Muscle of leg (tissue), 11 donors: ENCODE measurements around the gene TMPRSS6. TPM values are rescaled to one million over a fixed set of nuclear protein-coding genes. Genes with fewer than 3 reads are reported as not detected.
A peak's percentile ranks its signal among the peaks of the same experiment; 100 is the strongest.

ENCODE experiments used
- DNase-seq: peaks from one replicate; pipeline ENCODE4 v3.0.0; 2013
- H3K27ac ChIP-seq: one replicate; pipeline ENCODE4 v1.5.1; 2013; ENCODE audit warnings: mild to moderate bottlenecking, low read length, control low read depth
- H3K27me3 ChIP-seq: one replicate; pipeline ENCODE4 v1.6.1; 2013; ENCODE audit warnings: low read length; ENCODE audit not compliant: control insufficient read depth, insufficient read depth
- H3K36me3 ChIP-seq: one replicate; pipeline ENCODE4 v1.6.1; 2013; ENCODE audit warnings: low read length; ENCODE audit not compliant: control insufficient read depth, insufficient read depth
- H3K4me1 ChIP-seq: one replicate; pipeline ENCODE4 v1.6.1; 2013; ENCODE audit warnings: low read length; ENCODE audit not compliant: control insufficient read depth, insufficient read depth
- H3K4me3 ChIP-seq: one replicate; pipeline ENCODE4 v1.5.1; 2013; ENCODE audit warnings: low read length, control low read depth
- H3K9me3 ChIP-seq: replicated peaks from 2 replicates; pipeline ENCODE4 v1.6.1; 2013; ENCODE audit warnings: low read depth, low read length; ENCODE audit not compliant: control insufficient read depth
- WGBS: methylation state at CpG from one replicate; pipeline ENCODE4 v1.1.5; 2013; ENCODE audit warnings: missing lambda C conversion rate; ENCODE audit not compliant: insufficient coverage; 5-methylcytosine and 5-hydroxymethylcytosine counted together
- polyA plus RNA-seq, 8 donors: library from polyadenylated mRNA; unstranded; fragments of 120-200 nt; gene quantifications; one replicate each; pipeline versions ENCODE4 v1.2.1 to v1.2.3, GENCODE V29; 2013; ENCODE audit warnings: inconsistent platforms in 1 of 8, low replicate concordance in 1 of 8; ENCODE audit not compliant: insufficient read length in 8 of 8, insufficient read depth in 1 of 8
- total RNA-seq: library from RNA; stranded (reverse); fragments of 120-200 nt; gene quantifications from one replicate; pipeline ENCODE4 v1.2.4, GENCODE V29; 2013

TMPRSS6 gene
- total and polyA plus RNA-seq, 9 donors: 0.04 to 0.18 (median 0.11) TPM; not detected in 1

DNA sequence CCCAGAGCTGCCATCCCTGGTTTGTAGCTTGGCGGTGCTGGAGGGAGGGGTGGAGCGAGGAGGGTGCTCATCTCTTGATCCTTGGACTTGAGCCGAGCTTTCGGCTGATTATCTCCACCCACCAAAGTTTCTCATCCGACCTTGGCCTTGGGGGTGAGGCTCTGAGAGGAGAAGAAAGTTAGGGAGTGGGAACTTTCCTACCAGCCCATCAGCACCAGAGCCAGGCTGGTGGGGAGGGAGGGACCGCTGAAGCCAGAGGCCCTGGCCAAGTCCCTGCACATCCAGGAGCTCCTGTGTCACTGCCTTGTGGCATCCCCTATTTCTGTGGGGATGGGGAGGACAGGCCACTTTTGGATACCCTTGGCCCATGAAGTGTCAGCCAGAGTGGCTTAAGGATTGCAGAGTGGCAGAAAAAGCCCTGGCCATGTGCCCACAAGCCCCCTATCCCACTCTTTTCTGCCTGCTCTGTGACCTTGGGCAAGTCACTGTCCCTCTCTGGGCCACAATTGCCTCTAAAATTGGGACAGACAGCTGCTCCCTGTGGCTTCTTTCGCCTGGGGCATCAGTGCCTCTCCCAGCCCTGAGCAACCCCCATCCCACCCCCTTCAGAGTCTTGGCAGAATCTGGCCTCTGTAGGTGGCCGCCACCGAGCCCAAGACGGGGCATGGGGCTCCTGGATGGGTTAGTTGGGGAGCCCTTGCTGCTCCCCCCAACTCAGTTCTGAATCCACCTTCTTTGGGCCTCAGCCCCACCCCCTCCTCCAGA lies 47.7 kb downstream of the TMPRSS6 start:
- 40% methylated on average over 1 of the region's 10 CpGs for WGBS
- DNase-seq: no peak
- H3K36me3 ChIP-seq: peaks cover 30% of the 10 kb centered on the region

DNA sequence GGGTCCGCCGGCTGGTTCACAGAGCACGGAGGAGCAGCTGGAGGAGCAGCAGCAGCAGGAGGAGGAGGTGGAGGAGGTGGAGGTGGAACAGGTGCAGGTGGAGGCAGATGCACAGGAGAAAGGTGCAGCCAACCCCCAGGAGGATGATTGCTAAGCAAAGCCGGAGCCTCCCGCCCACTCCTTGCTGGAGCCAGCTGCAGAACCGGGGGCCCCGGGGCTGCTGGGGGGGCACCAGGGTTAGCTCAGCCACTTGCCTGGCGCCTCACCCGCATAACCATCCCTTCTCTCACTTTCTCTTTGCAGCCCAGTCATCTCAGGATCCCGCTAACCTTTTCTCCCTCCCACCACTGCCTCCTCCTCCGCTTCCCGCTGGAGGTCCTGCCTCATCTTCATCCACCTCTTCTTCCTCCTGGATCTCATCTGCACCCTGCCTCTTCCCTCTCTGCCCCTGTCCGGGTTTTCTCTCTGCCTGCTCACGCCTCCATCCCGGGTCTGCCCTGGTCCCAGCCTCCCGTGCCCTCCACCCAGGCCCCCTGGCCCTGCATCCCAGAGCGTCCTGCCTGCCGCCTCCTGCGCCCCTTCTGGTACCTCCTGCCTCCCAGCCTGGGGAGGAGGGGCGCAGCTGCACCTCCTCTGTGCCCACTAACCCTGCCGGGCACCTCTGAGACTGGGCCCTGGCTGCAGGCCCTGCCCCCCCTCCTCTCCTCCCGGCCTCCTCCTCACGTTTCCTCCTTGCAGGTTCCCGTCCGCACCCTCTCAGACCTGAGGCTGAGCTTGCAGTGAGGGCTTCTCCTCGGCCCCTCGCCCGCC lies 48.5 kb downstream of the TMPRSS6 start:
- WGBS: 73% methylated on average over 18 of the region's 28 CpGs
- H3K36me3 ChIP-seq: peaks cover 36% of the 10 kb centered on the region
- H3K4me3 ChIP-seq: no peak overlapping the region
- DNase-seq: no peak
- peaks cover 10% of the 10 kb centered on the region for H3K4me1 ChIP-seq
- H3K9me3 ChIP-seq: no peaks in the 10 kb centered on the region
- H3K27ac ChIP-seq: no peak overlapping the region
- H3K27me3 ChIP-seq: no peaks in the 10 kb centered on the region

More for the DNA sequence above, 47.7 kb downstream of the TMPRSS6 start:
- Histone ChIP-seq H3K4me3 (no peak overlapping the region), H3K27ac (no peak overlapping the region), H3K27me3 (no peaks in the 10 kb centered on the region), H3K4me1 (peaks cover 10% of the 10 kb centered on the region), H3K9me3 (no peaks in the 10 kb centered on the region)

DNA sequence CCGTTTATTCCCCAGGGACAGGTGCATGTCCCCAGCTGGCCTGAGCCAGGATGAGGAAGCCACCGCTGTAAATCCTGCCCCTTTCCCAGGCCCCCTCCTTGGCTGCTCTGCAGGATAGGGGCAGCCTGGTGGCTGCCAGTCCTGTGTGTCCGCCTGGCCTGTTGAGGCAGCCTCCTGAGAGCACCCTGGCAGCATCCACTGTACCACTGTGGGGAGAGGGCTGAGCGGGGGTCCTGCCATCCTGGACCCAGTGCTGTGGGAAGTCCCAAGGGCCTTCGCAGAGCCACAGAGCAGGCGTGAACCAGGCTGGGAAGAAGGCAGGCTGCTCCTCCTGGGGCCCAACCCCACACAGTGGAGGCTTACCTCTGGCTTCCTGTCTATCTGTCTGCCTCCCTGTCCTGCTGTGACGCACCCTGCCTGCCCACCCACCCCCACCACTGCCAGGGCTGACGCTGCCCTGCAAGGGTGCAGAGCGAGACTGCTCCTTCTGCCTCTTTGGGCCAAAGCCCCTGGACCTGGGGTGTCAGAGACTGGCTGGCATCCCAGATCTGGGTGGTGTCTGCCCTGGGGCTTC lies 49.5 kb downstream of the TMPRSS6 start:
- Histone ChIP-seq H3K9me3 (no peaks in the 10 kb centered on the region), H3K4me3 (no peak overlapping the region), H3K27me3 (no peaks in the 10 kb centered on the region), H3K4me1 (peaks cover 10% of the 10 kb centered on the region), H3K36me3 (peaks cover 46% of the 10 kb centered on the region), H3K27ac (no peak overlapping the region)
- 71% methylated on average over 7 of the region's 9 CpGs for WGBS
- DNase-seq: no peak

DNA sequence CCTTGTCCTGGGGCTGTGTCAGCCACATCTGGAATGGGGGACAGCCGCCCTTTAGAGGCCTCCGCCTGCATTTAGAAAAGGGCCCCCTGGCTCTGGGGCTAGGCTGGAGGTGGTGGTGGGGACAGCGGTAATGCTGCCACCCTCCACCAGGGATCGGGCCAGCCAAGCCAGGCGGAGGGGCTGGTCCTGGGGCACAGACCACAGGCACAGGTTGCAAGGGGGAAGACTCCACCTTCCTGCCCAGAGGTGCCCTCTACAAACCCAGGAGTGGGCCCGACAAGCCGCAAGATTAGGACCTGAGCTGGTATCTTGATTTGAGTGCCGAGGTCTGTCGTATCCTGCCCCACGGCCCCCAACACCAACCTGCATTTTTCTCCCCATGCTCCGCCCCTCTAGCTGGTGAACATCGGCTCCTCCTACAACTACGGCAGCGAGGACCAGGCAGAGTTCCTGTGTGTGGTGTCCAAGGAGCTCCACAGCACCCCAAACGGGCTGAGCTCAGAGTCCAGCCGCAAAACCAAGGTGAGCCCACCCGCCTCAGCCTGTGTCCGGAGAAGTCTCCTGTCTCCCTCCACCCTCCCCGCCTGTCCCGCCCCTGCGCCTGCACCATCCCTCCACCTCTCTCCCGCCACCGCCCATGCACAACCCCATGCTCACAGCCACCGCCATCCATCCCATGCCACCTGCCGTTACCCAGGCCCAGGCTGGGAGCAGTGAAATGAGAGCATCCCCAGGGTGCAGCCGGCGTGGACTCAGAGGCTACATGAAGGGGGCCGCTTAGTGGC lies 50.4 kb downstream of the TMPRSS6 start:
- DNase-seq: no peak
- Histone ChIP-seq H3K4me1 (peaks cover 15% of the 10 kb centered on the region), H3K27me3 (no peaks in the 10 kb centered on the region), H3K9me3 (no peaks in the 10 kb centered on the region), H3K27ac (no peak overlapping the region), H3K4me3 (no peak overlapping the region), H3K36me3 (peaks cover 46% of the 10 kb centered on the region)
- 91% methylated on average over 21 of the region's 28 CpGs for WGBS

DNA sequence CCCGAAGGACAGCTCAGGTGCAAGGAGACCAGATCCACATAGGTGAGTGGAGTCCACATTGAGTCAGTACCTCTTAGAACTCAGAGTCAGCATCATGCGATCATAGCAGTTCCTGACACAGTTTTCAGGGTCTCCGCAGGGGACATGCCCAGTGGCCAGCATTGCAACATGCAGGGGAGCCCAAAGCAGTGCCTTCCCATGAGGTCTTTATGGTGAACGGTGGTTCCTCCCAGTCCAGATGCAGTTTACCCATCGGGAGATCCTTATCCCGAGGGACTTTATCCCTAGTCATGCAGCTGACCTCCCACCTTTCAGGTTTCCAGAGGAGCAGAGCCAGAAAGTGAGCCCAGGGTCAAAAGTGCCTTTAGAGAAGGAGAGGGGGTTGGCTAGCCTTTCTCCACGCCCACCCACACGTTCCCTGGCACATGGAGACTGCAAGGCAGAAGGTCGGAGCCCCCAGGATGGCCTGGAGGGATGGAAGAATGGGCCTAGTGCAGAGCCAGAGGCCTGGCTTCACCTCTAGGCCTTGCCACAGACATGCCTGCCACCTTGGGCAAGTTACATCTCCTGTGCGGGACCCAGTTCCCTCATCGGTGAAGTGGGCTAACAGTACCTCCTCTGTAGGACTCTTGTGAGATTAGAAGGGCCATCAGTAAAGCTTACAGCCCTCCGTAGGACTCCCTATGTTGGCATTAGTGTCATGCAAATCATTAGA lies 51.6 kb downstream of the TMPRSS6 start:
- no peak for DNase-seq
- H3K4me1 ChIP-seq: peaks cover 23% of the 10 kb centered on the region
- H3K27ac ChIP-seq: no peak overlapping the region
- H3K27me3 ChIP-seq: no peaks in the 10 kb centered on the region
- 87% methylated on average over 10 of the region's 12 CpGs for WGBS
- peaks cover 46% of the 10 kb centered on the region for H3K36me3 ChIP-seq
- no peaks in the 10 kb centered on the region for H3K9me3 ChIP-seq
- no peak overlapping the region for H3K4me3 ChIP-seq

DNA sequence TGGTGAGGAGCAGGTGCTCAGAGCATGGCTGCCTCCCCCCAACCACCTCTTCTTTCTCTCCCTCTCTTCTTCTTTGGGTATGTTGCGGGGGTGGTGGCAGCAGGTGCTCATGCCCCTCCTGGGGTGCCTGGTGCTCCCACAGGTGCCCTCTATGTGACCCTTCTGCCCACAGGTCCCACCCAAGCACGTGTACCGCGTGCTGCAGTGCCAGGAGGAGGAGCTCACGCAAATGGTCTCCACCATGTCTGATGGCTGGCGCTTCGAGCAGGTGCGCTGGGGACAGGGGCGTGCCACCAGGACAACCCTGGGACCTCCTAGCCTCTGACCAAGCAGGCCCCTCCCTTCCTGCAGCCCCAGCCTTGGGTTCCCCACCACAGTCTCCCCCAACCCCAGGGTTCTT lies 52.3 kb downstream of the TMPRSS6 start:
- WGBS: 87% methylated on average over 9 of the region's 9 CpGs
- Histone ChIP-seq H3K27ac (no peak overlapping the region), H3K9me3 (no peaks in the 10 kb centered on the region), H3K4me3 (no peak overlapping the region), H3K36me3 (peaks cover 46% of the 10 kb centered on the region), H3K27me3 (no peaks in the 10 kb centered on the region), H3K4me1 (peaks cover 25% of the 10 kb centered on the region)
- DNase-seq: no peak

DNA sequence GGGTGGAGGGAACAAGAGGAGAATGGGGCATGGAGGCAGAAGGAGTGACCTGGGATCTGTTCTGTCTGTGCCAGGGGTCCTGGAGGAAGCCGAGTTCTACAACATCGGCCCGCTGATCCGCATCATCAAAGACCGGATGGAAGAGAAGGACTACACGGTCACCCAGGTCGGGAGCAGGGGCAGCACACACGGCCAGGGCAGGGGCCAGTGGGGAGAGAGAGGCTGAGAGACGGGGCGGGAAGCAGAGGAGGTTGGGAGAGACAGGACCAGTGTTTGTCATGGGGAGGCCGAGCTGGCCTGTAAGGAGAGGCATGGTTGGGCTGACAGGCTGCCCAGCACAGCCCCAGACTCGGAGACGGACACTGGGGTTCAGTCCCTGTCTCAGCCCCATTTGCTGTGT lies 53.3 kb downstream of the TMPRSS6 start:
- Histone ChIP-seq H3K4me1 (peaks cover 28% of the 10 kb centered on the region), H3K9me3 (no peaks in the 10 kb centered on the region), H3K27ac (no peak overlapping the region), H3K36me3 (peaks cover 46% of the 10 kb centered on the region), H3K4me3 (no peak overlapping the region), H3K27me3 (no peaks in the 10 kb centered on the region)
- DNase-seq: no peak
- 92% methylated on average over 13 of the region's 13 CpGs for WGBS

DNA sequence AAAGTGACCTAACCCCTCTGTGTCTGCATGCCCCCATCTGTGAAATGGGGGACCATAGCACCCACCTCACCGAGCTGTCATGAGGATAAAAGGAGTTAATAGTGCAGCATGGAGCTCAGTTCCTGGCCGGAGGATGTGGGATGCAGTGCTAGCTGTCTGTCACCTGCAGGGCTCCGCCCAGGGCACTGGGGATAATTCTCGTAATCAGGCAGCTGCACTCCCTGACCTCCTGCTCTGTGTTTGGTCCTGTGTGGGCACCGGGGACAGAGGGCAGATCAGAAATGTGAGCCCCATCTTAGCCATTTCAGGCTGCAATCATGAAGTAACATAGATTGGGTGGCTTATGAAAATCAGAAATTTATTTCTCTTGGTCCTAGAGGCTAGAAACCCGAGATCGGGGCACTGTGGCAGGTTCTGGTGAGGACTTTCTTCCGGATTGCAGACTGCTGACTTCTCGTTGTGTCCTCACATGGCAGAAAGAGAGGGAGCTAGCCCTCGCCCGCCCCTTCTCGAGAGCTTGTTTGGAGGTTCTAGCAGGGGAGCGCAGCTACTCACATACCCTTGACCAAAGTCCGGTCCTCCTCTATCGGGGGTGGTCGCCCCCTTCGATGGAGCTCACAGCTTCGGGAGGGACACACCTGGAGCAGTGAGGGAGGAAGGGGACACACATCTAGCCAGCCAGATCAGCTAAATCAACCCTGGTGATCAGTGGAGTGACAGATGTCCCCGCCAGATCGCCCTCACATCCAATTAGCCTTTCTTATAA lies 54.7 kb downstream of the TMPRSS6 start:
- 83% methylated on average over 16 of the region's 20 CpGs for WGBS
- H3K36me3 ChIP-seq: peaks cover 36% of the 10 kb centered on the region
- no peak overlapping the region for H3K4me3 ChIP-seq
- no peaks in the 10 kb centered on the region for H3K27me3 ChIP-seq
- peak overlapping the region; percentile 75 for H3K27ac ChIP-seq
- H3K4me1 ChIP-seq: peaks cover 28% of the 10 kb centered on the region
- H3K9me3 ChIP-seq: no peaks in the 10 kb centered on the region
- no peak for DNase-seq

DNA sequence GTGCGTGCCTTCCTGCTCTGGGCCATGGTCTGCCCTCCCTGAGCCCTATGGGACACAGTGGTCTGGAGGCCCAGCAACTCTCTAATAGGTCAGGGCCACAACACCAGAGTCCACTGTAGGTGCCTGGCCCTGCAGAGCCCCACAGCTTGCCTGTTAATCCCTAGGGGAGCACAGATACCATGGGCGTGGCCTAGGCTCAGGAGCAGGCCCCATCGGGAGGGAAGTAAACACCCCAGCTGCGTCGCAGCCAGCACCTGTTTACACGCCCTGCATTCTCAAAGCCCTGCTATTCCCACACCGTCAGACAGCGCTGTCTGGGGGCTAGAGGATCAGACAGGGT lies 55.5 kb downstream of the TMPRSS6 start:
- Histone ChIP-seq H3K9me3 (no peaks in the 10 kb centered on the region), H3K27me3 (no peaks in the 10 kb centered on the region), H3K27ac (peak overlapping the region; percentile 75), H3K36me3 (peaks cover 33% of the 10 kb centered on the region), H3K4me3 (no peak overlapping the region), H3K4me1 (peaks cover 28% of the 10 kb centered on the region)
- WGBS: 75% methylated on average over 6 of the region's 8 CpGs
- DNase-seq: peak; percentile 53
